Osteoblast (primary cell): ENCODE data around the gene QPCT. TPM values are rescaled to one million over a fixed set of nuclear protein-coding genes. Genes with fewer than 3 reads are reported as not detected.
A peak's percentile ranks its signal among the peaks of the same experiment; 100 is the strongest.

ENCODE experiments used
- DNase-seq: peaks from one replicate; pipeline ENCODE4 v3.0.0; 2011; ENCODE audit warnings: low spot score, mixed read lengths; ENCODE audit not compliant: insufficient read length; ENCODE audit errors: missing footprints
- H2AFZ ChIP-seq: 2 replicates; pipeline ENCODE4 v1.6.0; 2011; ENCODE audit warnings: mild to moderate bottlenecking, low read length
- H3K27ac ChIP-seq: 2 replicates; pipeline ENCODE4 v1.5.1; 2011; ENCODE audit warnings: mild to moderate bottlenecking, low read depth, low read length, moderate library complexity
- H3K27me3 ChIP-seq: 2 replicates; pipeline ENCODE4 v1.6.0; 2012; ENCODE audit warnings: mild to moderate bottlenecking, control low read depth, inconsistent platforms, low read length, moderate library complexity; ENCODE audit not compliant: insufficient read depth
- H3K36me3 ChIP-seq: 2 replicates; pipeline ENCODE4 v1.5.1; 2011; ENCODE audit warnings: mild to moderate bottlenecking, low read length, control low read depth, moderate library complexity; ENCODE audit not compliant: insufficient read depth
- H3K4me1 ChIP-seq: 2 replicates; pipeline ENCODE4 v1.5.1; 2011; ENCODE audit warnings: mild to moderate bottlenecking, low read length, control low read depth, moderate library complexity; ENCODE audit not compliant: insufficient read depth
- H3K4me2 ChIP-seq: 2 replicates; pipeline ENCODE4 v1.6.0; 2011; ENCODE audit warnings: mild to moderate bottlenecking, low read length; ENCODE audit not compliant: insufficient read depth
- H3K4me3 ChIP-seq: fragments of 200-600 bp; sonication (generic); 3 replicates; pipeline ENCODE4 v1.5.1; 2012; ENCODE audit warnings: mild to moderate bottlenecking, low read length, inconsistent platforms; ENCODE audit not compliant: insufficient read depth
- H3K79me2 ChIP-seq: 2 replicates; pipeline ENCODE4 v1.6.0; 2012; ENCODE audit warnings: mild to moderate bottlenecking, low read length, control low read depth, inconsistent platforms; ENCODE audit not compliant: insufficient read depth
- H3K9me3 ChIP-seq: 2 replicates; pipeline ENCODE4 v1.5.1; 2011; ENCODE audit warnings: low read depth, low read length, control low read depth
- H4K20me1 ChIP-seq: 2 replicates; pipeline ENCODE4 v1.6.0; 2012; ENCODE audit warnings: mild to moderate bottlenecking, low read length, control low read depth; ENCODE audit not compliant: insufficient read depth
- total RNA-seq: library from RNA; depleted of rRNA; stranded (reverse); fragments of >200 nt; gene quantifications from 2 replicates; pipeline ENCODE4 v1.2.3, GENCODE V29; 2012
- TF ChIP-seq, protein P1 (sequence below): IDR thresholded peaks from 2 replicates; pipeline ENCODE4 v1.5.1; 2011; ENCODE audit warnings: mild to moderate bottlenecking, low read depth, low read length, moderate library complexity; ENCODE audit errors: extremely low read depth

The QPCT gene
- total RNA-seq, 1 donor: 25.7 TPM

DNA sequence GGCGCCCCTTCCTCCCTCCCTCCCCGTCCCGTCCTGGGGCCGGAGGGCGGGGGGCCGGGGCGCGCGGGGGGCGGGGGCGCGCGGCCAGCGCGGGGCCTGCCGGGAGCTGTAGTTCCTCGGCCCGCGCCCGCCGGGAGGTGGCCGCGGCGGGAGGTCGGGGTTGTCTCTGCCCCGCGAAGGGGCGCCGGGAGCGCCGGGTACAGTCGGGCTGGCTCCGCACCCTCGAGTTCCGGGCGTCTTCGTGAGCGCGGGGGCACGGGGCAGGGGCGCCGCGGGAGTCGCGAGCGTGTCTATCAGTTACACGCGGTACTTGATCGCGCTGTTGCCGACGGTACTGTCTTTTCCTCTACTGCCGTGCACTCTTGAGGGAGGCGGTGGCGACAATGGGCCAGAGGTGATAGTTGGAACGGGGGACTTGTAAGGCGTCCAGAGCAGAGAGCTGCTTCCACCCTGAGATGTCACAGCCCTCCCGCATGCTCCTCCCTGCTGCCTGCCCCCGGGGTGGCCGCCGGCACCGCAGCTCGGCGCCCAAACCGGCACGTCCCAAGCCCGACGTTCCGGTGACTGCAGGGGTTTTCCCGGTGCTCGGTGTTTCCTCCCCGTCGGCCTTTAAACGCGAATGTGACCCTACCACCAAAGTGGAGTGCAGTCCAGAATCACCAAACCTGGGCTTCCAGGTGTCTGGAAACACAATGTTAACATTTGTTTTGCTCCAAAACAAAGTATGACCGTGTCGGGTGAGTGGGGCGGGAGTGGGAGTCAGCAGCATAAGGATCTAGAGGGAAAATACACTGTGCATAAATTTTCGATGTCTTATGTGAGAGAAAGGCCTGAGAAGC lies 19.4 kb upstream of the QPCT start, which contains the start of gene PRKD3:
PRKD3 (minus strand) TSS at position 48 of the 839 bp plus-strand sequence. CDS start 8,309 bp downstream, outside the sequence.
- Histone ChIP-seq H2AFZ (peak within 1 kb of the TSS; percentile 98), H3K4me1 (peaks cover 9% of the 10 kb centered on the region), H3K79me2 (peaks cover 43% of the 10 kb centered on the region), H3K4me2 (peak within 1 kb of the TSS; percentile 95), H4K20me1 (peaks cover 11% of the 10 kb centered on the region), H3K27me3 (no peaks in the 10 kb centered on the region), H3K27ac (peak within 1 kb of the TSS; percentile 85), H3K4me3 (peak within 1 kb of the TSS; percentile 94), H3K9me3 (no peaks in the 10 kb centered on the region), H3K36me3 (no peaks in the 10 kb centered on the region)
- DNase-seq: peak; percentile 96
- TF ChIP-seq, protein P1, sequence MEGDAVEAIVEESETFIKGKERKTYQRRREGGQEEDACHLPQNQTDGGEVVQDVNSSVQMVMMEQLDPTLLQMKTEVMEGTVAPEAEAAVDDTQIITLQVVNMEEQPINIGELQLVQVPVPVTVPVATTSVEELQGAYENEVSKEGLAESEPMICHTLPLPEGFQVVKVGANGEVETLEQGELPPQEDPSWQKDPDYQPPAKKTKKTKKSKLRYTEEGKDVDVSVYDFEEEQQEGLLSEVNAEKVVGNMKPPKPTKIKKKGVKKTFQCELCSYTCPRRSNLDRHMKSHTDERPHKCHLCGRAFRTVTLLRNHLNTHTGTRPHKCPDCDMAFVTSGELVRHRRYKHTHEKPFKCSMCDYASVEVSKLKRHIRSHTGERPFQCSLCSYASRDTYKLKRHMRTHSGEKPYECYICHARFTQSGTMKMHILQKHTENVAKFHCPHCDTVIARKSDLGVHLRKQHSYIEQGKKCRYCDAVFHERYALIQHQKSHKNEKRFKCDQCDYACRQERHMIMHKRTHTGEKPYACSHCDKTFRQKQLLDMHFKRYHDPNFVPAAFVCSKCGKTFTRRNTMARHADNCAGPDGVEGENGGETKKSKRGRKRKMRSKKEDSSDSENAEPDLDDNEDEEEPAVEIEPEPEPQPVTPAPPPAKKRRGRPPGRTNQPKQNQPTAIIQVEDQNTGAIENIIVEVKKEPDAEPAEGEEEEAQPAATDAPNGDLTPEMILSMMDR: no peak

DNA sequence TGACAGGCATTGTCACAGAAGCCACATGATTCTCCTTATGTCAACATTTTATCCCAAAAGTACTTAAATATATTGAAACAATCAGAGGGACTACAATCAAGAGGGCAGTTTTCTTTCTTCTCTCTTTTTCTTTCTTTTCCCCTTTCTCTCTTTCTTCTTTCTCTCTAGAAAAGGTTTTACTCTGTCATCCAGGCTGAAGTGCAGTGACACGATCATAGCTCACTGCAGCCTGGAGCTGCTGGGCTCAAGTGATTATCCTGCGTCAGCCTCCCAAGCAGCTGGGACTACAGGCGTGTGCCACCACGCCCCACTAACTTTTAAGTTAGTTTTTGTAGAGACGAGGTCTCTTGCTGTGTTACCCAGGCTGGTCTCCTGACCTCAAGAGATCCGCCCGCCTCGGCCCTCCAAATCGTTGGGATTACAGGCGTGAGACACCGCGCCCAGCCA lies 18.8 kb upstream of the QPCT start:
- peaks cover 36% of the 10 kb centered on the region for H3K79me2 ChIP-seq
- no peaks in the 10 kb centered on the region for H3K9me3 ChIP-seq
- no peak for DNase-seq
- peak overlapping the region; percentile 63 for H3K27ac ChIP-seq
- H3K4me3 ChIP-seq: peak overlapping the region; percentile 94
- H3K27me3 ChIP-seq: no peaks in the 10 kb centered on the region
- H3K4me1 ChIP-seq: peaks cover 9% of the 10 kb centered on the region
- H3K36me3 ChIP-seq: no peaks in the 10 kb centered on the region
- TF ChIP-seq, protein P1: no peak
- H4K20me1 ChIP-seq: peaks cover 8% of the 10 kb centered on the region
- peak overlapping the region; percentile 98 for H2AFZ ChIP-seq
- H3K4me2 ChIP-seq: peak overlapping the region; percentile 62

DNA sequence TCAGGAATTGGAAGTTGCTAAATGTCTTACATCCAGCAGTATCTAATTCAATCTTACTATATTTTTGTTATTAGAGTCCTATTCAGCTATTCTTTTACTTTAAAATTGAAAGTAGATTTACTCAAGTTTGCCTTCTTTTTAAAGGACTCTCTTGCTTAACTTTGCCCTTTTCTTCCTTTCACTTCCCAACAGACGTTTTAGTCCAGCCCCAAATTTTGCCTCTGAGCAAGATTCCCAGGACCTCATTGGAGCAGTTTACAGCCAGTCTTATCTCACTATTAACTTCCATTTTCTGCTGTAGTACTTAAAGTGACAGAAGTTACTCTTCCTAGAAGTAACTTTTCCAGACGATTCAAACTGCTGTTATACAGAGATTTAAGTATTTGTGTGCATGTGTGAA lies 18.1 kb upstream of the QPCT start:
- Histone ChIP-seq H3K27ac (peak overlapping the region; percentile 63), H4K20me1 (peaks cover 7% of the 10 kb centered on the region), H3K4me2 (peak overlapping the region; percentile 62), H2AFZ (peak overlapping the region; percentile 77), H3K79me2 (peaks cover 30% of the 10 kb centered on the region), H3K27me3 (no peaks in the 10 kb centered on the region), H3K36me3 (no peaks in the 10 kb centered on the region), H3K4me3 (peak overlapping the region; percentile 38), H3K4me1 (peaks cover 9% of the 10 kb centered on the region), H3K9me3 (no peaks in the 10 kb centered on the region)
- TF ChIP-seq, protein P1: no peak
- DNase-seq: peak; percentile 96
